Panc1 (cell line): ENCODE results near the gene PARD3. TPM values are rescaled to one million over a fixed set of nuclear protein-coding genes. Genes with fewer than 3 reads are reported as not detected.

Source experiments
- ATAC-seq: fragments of 200-7000 bp; cut with Tn5 transposase; 2 replicates; pipeline ENCODE4 v1.9.1; 2020; ENCODE audit warnings: mild to moderate bottlenecking, moderate library complexity
- BruUV-seq: library from RNA; stranded (reverse); fragments of 400-500 nt; replicated peaks from 2 replicates; lab custom pipeline; 2021; lab: Mats Ljungman, UMichigan
- CTCF ChIA-PET: fragments of 300-600 bp; sonication (Branson Sonifier 250); formaldehyde crosslinking; loops from one replicate; lab custom pipeline; 2022; ENCODE audit warnings: antibody characterized with exemption; lab: Charles Lee
- POLR2A ChIA-PET: fragments of 300-600 bp; sonication (Branson Sonifier 250); formaldehyde crosslinking; loops from one replicate; lab custom pipeline; 2022; ENCODE audit warnings: antibody characterized with exemption; lab: Charles Lee
- DNase-seq: peaks from one replicate; pipeline ENCODE4 v3.0.0-alpha.2; 2010; ENCODE audit warnings: low read depth, low spot score
- H3K27ac ChIP-seq: 2 replicates; pipeline ENCODE4 v1.5.1; 2011; ENCODE audit warnings: mild to moderate bottlenecking, low read length, inconsistent platforms
- H3K27me3 ChIP-seq: fragments of 200-500 bp; sonication (Bioruptor generic); 2 replicates; pipeline ENCODE4 v1.6.0; 2014; ENCODE audit warnings: low read length, inconsistent platforms; ENCODE audit not compliant: control insufficient read depth, insufficient read depth
- H3K36me3 ChIP-seq: fragments of 200-500 bp; sonication (Bioruptor generic); 2 replicates; pipeline ENCODE4 v1.5.1; 2014; ENCODE audit warnings: inconsistent platforms, mild to moderate bottlenecking, low read length, moderate library complexity; ENCODE audit not compliant: control insufficient read depth, insufficient read depth
- H3K4me1 ChIP-seq: 2 replicates; pipeline ENCODE4 v1.5.1; 2011; ENCODE audit warnings: inconsistent platforms, mild to moderate bottlenecking, low read length, moderate library complexity; ENCODE audit not compliant: control insufficient read depth, insufficient read depth
- H3K4me3 ChIP-seq, 2 experiments: 2 replicates each; pipeline ENCODE4 v1.5.1; 2011 to 2012; ENCODE audit warnings: low read depth in 2 of 2, low read length in 2 of 2, mild to moderate bottlenecking in 2 of 2, inconsistent platforms in 1 of 2, moderate library complexity in 1 of 2
- H3K9me3 ChIP-seq: fragments of 200-500 bp; sonication (Bioruptor generic); 2 replicates; pipeline ENCODE4 v1.5.1; 2014; ENCODE audit warnings: low read depth, mild to moderate bottlenecking, inconsistent platforms, low read length, moderate library complexity; ENCODE audit not compliant: control insufficient read depth, insufficient read depth
- POLR2AphosphoS5 ChIP-seq: IDR thresholded peaks from 2 replicates; pipeline ENCODE4 v1.6.1; 2012; ENCODE audit warnings: mild to moderate bottlenecking, low read depth, low read length, moderate library complexity
- SIN3A ChIP-seq: IDR thresholded peaks from 2 replicates; pipeline ENCODE4 v1.6.1; 2012; ENCODE audit warnings: low read depth, mild to moderate bottlenecking, low read length, moderate library complexity, borderline replicate concordance; ENCODE audit not compliant: insufficient read depth
- TCF7L2 ChIP-seq: IDR thresholded peaks from 2 replicates; pipeline ENCODE4 v1.6.1; 2011; ENCODE audit warnings: mild to moderate bottlenecking, low read depth, low read length, inconsistent platforms
- in situ Hi-C: cut with HindIII; loops from 2 replicates; pipeline ENCODE4 v1.10.0; 2016; ENCODE audit warnings: low sequenced_read_pairs, low pct_unique_long_range_greater_than_20kb
- intact Hi-C: fragments of 100-400 bp; cut with micrococcal nuclease; formaldehyde crosslinking; loops from one replicate; pipeline ENCODE4 v1.10.0; 2022; ENCODE audit not compliant: unreplicated experiment
- total RNA-seq: library from RNA; stranded (reverse); gene quantifications from one replicate; pipeline ENCODE4 v1.2.1, GENCODE V29; 2021; ENCODE audit not compliant: unreplicated experiment
- TF ChIP-seq, protein P1 (sequence below): fragments of 450-650 bp; IDR thresholded peaks from 2 replicates; pipeline ENCODE4 v1.5.1; 2017; ENCODE audit warnings: mild to moderate bottlenecking
- TF ChIP-seq, protein P2 (sequence below), 2 experiments: IDR thresholded peaks; 2 replicates each; pipeline ENCODE4 v1.6.1; 2011 to 2012; ENCODE audit warnings: low read depth in 2 of 2, control low read depth in 1 of 2, low read length in 1 of 2, mild to moderate bottlenecking in 1 of 2, moderate library complexity in 1 of 2; ENCODE audit not compliant: insufficient read depth in 1 of 2

PARD3 gene
- total RNA-seq, 1 experiment from 2014 or later, result 29.8 TPM

DNA sequence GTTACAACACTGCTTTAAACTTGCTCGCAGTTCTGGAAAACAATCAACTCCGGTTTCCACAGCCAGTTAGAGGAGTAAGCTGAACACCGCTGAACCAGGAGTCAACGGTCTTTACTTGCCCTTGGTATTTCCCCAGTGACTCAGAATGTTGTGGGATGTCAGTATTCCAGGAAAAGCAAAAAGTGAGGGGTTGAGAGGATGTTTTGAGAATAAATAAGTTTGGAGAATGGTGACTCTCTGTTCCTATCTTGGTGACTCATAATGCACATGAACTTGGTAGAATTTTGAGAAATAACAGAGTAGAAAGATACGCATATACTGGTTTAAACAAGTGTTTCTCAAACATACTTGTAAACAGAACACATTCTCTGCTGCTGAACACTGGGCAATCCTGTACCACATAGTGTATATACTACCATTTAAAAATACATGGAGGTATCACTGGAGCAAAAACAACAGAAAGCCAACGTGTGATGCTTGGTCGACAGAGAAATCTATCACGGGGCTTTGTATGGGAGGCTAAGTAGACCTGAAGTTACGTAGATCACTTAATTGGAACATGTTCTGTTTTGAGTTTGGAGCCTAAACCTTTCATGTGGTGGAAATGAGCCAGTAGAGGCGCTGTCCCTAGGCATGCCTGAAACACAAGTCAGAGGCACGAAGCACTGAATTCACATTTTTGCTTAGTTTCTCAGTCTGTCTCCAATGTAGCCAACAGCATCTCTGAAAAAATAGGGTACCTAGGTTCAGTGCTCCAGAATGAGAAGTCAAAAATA is 534.3 kb downstream of the PARD3 start:
- TF ChIP-seq, protein P1, sequence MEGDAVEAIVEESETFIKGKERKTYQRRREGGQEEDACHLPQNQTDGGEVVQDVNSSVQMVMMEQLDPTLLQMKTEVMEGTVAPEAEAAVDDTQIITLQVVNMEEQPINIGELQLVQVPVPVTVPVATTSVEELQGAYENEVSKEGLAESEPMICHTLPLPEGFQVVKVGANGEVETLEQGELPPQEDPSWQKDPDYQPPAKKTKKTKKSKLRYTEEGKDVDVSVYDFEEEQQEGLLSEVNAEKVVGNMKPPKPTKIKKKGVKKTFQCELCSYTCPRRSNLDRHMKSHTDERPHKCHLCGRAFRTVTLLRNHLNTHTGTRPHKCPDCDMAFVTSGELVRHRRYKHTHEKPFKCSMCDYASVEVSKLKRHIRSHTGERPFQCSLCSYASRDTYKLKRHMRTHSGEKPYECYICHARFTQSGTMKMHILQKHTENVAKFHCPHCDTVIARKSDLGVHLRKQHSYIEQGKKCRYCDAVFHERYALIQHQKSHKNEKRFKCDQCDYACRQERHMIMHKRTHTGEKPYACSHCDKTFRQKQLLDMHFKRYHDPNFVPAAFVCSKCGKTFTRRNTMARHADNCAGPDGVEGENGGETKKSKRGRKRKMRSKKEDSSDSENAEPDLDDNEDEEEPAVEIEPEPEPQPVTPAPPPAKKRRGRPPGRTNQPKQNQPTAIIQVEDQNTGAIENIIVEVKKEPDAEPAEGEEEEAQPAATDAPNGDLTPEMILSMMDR, result peak; percentile 37
- no peak for TF ChIP-seq POLR2AphosphoS5
- TF ChIP-seq, protein P2, sequence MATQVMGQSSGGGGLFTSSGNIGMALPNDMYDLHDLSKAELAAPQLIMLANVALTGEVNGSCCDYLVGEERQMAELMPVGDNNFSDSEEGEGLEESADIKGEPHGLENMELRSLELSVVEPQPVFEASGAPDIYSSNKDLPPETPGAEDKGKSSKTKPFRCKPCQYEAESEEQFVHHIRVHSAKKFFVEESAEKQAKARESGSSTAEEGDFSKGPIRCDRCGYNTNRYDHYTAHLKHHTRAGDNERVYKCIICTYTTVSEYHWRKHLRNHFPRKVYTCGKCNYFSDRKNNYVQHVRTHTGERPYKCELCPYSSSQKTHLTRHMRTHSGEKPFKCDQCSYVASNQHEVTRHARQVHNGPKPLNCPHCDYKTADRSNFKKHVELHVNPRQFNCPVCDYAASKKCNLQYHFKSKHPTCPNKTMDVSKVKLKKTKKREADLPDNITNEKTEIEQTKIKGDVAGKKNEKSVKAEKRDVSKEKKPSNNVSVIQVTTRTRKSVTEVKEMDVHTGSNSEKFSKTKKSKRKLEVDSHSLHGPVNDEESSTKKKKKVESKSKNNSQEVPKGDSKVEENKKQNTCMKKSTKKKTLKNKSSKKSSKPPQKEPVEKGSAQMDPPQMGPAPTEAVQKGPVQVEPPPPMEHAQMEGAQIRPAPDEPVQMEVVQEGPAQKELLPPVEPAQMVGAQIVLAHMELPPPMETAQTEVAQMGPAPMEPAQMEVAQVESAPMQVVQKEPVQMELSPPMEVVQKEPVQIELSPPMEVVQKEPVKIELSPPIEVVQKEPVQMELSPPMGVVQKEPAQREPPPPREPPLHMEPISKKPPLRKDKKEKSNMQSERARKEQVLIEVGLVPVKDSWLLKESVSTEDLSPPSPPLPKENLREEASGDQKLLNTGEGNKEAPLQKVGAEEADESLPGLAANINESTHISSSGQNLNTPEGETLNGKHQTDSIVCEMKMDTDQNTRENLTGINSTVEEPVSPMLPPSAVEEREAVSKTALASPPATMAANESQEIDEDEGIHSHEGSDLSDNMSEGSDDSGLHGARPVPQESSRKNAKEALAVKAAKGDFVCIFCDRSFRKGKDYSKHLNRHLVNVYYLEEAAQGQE (IDR thresholded peaks at IDR 0.05; ENCODE audit: insufficient read depth in 1 of 2, low read depth in 2 of 2, low read length in 1 of 2), result no peak
- TF ChIP-seq SIN3A, result no peak
- TF ChIP-seq TCF7L2, result no peak
- Histone ChIP-seq H3K27ac (peak overlapping the region; percentile 66), H3K36me3 (no peaks in the 10 kb centered on the region), H3K4me1 (peaks cover 3% of the 10 kb centered on the region; the same call in 1 of the 2 replicates), H3K27me3 (no peaks in the 10 kb centered on the region), H3K4me3 (no peak overlapping the region), H3K9me3 (no peaks in the 10 kb centered on the region)
- no TSS peak for BruUV-seq
- in situ Hi-C loops, result no loop called here
- ChIA-PET POLR2A (interaction anchor here (0.9 kb wide), 1 partner anchor 25 kb away, joined by 3 read pairs; no protein-coding TSS in a partner anchor), CTCF (no interaction called here)
- intact Hi-C loops, result no loop called here
- peak; percentile 54 for DNase-seq
- peak; percentile 97 for ATAC-seq

DNA sequence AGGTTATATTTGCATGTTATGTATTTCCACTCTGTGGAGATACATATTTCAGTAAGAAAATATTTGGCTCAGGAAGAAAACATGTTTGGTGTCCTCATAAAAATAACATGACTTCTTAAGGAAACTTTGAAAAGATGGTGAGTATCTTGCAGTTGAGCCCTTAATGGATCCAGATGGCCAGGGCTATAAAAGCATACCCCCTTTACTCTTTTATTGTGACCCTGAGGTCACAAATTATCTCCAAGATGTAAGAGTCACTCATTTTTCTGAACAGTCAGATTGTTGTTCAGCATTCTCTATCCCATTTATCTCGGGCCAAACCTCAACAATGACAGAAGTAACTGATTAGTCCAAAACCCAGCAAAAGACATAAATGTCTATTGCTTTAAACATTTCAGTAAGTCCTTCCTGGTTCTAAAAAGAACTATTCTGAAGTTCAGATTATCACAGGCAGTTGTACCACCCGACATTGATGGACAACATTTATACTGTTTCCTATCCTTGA is 539.4 kb downstream of the PARD3 start:
- Histone ChIP-seq H3K27ac (no peak overlapping the region), H3K4me3 (no peak overlapping the region), H3K4me1 (no peaks in the 10 kb centered on the region; the same call in 1 of the 2 replicates), H3K36me3 (no peaks in the 10 kb centered on the region), H3K27me3 (no peaks in the 10 kb centered on the region), H3K9me3 (no peaks in the 10 kb centered on the region)
- in situ Hi-C loops, result no loop called here
- intact Hi-C loops, result no loop called here
- no TSS peak for BruUV-seq
- ChIA-PET POLR2A (no interaction called here), CTCF (no interaction called here)
- TF ChIP-seq, protein P2 (IDR thresholded peaks at IDR 0.05; ENCODE audit: insufficient read depth in 1 of 2, low read depth in 2 of 2, low read length in 1 of 2), result no peak
- TF ChIP-seq POLR2AphosphoS5 (no peak), TCF7L2 (no peak), SIN3A (no peak)
- TF ChIP-seq, protein P1, result no peak
- ATAC-seq (no peak), DNase-seq (no peak)
